GM23338 (cell line): Measurements from ENCODE around the gene EYA4.

ENCODE experiments used
- CREB1 ChIP-seq: fragments of 250-450 bp; sonication (Bioruptor Pico); IDR thresholded peaks from 2 replicates; pipeline ENCODE4 v1.5.0; 2020; ENCODE audit warnings: low read depth, mild to moderate bottlenecking, moderate library complexity
- EZH2 ChIP-seq: fragments of 200-600 bp; sonication (generic); IDR thresholded peaks from one replicate; pipeline ENCODE4 v1.8.0; 2017; ENCODE audit warnings: antibody characterized with exemption, mild to moderate bottlenecking, low read depth; ENCODE audit not compliant: unreplicated experiment
- EZH2phosphoT487 ChIP-seq: fragments of 200-600 bp; sonication (generic); IDR thresholded peaks from one replicate; pipeline ENCODE4 v1.8.1; 2018; ENCODE audit warnings: antibody characterized with exemption; ENCODE audit not compliant: unreplicated experiment
- JUNB ChIP-seq: IDR thresholded peaks from one replicate; pipeline ENCODE4 v1.6.1; 2016; ENCODE audit warnings: antibody characterized with exemption; ENCODE audit not compliant: unreplicated experiment
- NANOG ChIP-seq: IDR thresholded peaks from 2 replicates; pipeline ENCODE4 v1.6.1; 2016; ENCODE audit warnings: antibody characterized with exemption, borderline replicate concordance
- POLR2AphosphoS5 ChIP-seq: IDR thresholded peaks from 2 replicates; pipeline ENCODE4 v1.6.1; 2016; ENCODE audit warnings: antibody characterized with exemption, low read depth
- STAT1 ChIP-seq: IDR thresholded peaks from one replicate; pipeline ENCODE4 v1.6.1; 2016; ENCODE audit warnings: antibody characterized with exemption; ENCODE audit not compliant: unreplicated experiment
- ZNF331 ChIP-seq: fragments of 250-450 bp; sonication (Bioruptor Pico); IDR thresholded peaks from 2 replicates; pipeline ENCODE4 v1.5.0; 2020; ENCODE audit warnings: low read depth, mild to moderate bottlenecking, moderate library complexity
- TF ChIP-seq, protein P1 (sequence below), 2 experiments: fragments of 200-600 bp in 1 of 2; sonication (generic) in 1 of 2; conservative IDR thresholded peaks; 2 replicates each; pipeline versions ENCODE4 v1.5.1 to v1.6.1; 2016 to 2017; ENCODE audit warnings: antibody characterized with exemption in 2 of 2, low read depth in 2 of 2, mild to moderate bottlenecking in 2 of 2, moderate library complexity in 1 of 2
- TF ChIP-seq, protein P2 (sequence below): IDR thresholded peaks from one replicate; pipeline ENCODE4 v1.6.1; 2018; ENCODE audit warnings: antibody characterized with exemption; ENCODE audit not compliant: unreplicated experiment

DNA sequence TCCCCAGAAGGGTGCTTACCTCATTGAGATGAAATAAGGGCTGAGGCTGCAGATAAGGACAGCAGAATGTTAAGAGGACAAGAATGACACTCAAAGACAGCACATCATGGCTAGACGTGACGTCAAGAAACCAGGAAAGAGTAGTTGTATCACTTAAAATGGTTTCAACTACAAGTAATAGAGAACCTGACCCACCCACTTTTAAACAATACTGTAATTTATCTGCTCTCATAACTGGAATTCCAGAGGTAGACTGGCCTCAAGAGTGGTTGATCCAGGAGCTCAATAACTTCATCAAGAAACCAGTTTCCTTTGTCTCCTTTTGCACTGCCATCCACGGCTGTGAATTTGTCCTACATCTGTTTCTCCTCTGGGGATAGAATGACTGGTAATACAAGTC lies 187.1 kb downstream of the EYA4 start:
- TF ChIP-seq POLR2AphosphoS5: no peak
- TF ChIP-seq, protein P1, sequence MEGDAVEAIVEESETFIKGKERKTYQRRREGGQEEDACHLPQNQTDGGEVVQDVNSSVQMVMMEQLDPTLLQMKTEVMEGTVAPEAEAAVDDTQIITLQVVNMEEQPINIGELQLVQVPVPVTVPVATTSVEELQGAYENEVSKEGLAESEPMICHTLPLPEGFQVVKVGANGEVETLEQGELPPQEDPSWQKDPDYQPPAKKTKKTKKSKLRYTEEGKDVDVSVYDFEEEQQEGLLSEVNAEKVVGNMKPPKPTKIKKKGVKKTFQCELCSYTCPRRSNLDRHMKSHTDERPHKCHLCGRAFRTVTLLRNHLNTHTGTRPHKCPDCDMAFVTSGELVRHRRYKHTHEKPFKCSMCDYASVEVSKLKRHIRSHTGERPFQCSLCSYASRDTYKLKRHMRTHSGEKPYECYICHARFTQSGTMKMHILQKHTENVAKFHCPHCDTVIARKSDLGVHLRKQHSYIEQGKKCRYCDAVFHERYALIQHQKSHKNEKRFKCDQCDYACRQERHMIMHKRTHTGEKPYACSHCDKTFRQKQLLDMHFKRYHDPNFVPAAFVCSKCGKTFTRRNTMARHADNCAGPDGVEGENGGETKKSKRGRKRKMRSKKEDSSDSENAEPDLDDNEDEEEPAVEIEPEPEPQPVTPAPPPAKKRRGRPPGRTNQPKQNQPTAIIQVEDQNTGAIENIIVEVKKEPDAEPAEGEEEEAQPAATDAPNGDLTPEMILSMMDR (conservative IDR thresholded peaks at IDR 0.05; ENCODE audit: low read depth in 2 of 2): no peak
- TF ChIP-seq STAT1: no peak
- TF ChIP-seq CREB1 (CRISPR knock-in tag): no peak
- TF ChIP-seq, protein P2, sequence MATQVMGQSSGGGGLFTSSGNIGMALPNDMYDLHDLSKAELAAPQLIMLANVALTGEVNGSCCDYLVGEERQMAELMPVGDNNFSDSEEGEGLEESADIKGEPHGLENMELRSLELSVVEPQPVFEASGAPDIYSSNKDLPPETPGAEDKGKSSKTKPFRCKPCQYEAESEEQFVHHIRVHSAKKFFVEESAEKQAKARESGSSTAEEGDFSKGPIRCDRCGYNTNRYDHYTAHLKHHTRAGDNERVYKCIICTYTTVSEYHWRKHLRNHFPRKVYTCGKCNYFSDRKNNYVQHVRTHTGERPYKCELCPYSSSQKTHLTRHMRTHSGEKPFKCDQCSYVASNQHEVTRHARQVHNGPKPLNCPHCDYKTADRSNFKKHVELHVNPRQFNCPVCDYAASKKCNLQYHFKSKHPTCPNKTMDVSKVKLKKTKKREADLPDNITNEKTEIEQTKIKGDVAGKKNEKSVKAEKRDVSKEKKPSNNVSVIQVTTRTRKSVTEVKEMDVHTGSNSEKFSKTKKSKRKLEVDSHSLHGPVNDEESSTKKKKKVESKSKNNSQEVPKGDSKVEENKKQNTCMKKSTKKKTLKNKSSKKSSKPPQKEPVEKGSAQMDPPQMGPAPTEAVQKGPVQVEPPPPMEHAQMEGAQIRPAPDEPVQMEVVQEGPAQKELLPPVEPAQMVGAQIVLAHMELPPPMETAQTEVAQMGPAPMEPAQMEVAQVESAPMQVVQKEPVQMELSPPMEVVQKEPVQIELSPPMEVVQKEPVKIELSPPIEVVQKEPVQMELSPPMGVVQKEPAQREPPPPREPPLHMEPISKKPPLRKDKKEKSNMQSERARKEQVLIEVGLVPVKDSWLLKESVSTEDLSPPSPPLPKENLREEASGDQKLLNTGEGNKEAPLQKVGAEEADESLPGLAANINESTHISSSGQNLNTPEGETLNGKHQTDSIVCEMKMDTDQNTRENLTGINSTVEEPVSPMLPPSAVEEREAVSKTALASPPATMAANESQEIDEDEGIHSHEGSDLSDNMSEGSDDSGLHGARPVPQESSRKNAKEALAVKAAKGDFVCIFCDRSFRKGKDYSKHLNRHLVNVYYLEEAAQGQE: no peak
- TF ChIP-seq EZH2: no peak
- TF ChIP-seq EZH2phosphoT487: no peak
- no peak for TF ChIP-seq ZNF331 (CRISPR knock-in tag)
- no peak for TF ChIP-seq JUNB
- no peak for TF ChIP-seq NANOG
